Prostate gland (tissue), 2 donors: ENCODE results near the gene MYH8.

Source experiments
- POLR2A ChIP-seq: fragments of 450-650 bp; IDR thresholded peaks from one replicate; pipeline ENCODE4 v1.6.1; 2016; ENCODE audit warnings: antibody characterized with exemption, mild to moderate bottlenecking
- POLR2AphosphoS5 ChIP-seq: sonication (generic); formaldehyde crosslinking; IDR thresholded peaks from one replicate; pipeline ENCODE4 v1.6.1; 2017; ENCODE audit warnings: antibody characterized with exemption
- TF ChIP-seq, protein P1 (sequence below), 4 experiments: fragments of 200-600 bp in 2 of 4; fragments of 450-650 bp in 2 of 4; sonication (generic) in 2 of 4; IDR thresholded peaks; 1 replicate in 3 of 4; 2 replicates in 1 of 4; pipeline ENCODE4 v1.5.1; 2016 to 2019; ENCODE audit warnings: antibody characterized with exemption in 4 of 4, mild to moderate bottlenecking in 2 of 4, moderate library complexity in 2 of 4

DNA sequence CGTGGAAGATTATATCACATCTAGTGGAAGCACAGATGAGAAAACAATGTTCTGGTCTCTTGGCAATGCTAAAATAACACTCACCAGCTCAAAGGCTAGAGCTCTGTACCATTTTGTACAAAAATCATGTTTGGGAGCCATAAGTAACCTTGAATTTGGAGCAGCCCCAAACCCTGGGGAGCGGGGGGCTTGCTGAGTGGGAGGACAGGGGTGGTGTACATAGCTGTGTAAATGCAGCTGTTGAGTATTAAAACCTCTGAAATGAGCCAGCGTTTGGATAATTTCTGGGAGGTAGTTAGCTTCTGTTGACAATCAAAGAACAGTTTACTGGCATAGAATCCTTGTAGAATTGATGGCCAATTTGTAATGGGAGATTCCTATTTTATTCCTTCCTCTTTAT is 4.3 kb downstream of the MYH8 start:
- TF ChIP-seq, protein P1, sequence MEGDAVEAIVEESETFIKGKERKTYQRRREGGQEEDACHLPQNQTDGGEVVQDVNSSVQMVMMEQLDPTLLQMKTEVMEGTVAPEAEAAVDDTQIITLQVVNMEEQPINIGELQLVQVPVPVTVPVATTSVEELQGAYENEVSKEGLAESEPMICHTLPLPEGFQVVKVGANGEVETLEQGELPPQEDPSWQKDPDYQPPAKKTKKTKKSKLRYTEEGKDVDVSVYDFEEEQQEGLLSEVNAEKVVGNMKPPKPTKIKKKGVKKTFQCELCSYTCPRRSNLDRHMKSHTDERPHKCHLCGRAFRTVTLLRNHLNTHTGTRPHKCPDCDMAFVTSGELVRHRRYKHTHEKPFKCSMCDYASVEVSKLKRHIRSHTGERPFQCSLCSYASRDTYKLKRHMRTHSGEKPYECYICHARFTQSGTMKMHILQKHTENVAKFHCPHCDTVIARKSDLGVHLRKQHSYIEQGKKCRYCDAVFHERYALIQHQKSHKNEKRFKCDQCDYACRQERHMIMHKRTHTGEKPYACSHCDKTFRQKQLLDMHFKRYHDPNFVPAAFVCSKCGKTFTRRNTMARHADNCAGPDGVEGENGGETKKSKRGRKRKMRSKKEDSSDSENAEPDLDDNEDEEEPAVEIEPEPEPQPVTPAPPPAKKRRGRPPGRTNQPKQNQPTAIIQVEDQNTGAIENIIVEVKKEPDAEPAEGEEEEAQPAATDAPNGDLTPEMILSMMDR (IDR thresholded peaks at IDR 0.05), result no peak
- TF ChIP-seq POLR2AphosphoS5 (no peak), POLR2A (no peak)
